Measurements from ENCODE around the gene C21orf58. TPM values are rescaled to one million over a fixed set of nuclear protein-coding genes. Genes with fewer than 3 reads are reported as not detected.

C21orf58 gene
- polyA plus RNA-seq, 1 of the 3 experiments (the other 2 are of a cell fraction) = 9.7 TPM

- WGBS (ENCODE audit: low lambda C conversion rate) = 98% methylated on average over 13 of the region's 33 CpGs
- no peaks in the 10 kb centered on the region for H3K27me3 ChIP-seq (ENCODE audit: insufficient read depth)
- H4K20me1 ChIP-seq (ENCODE audit: insufficient read depth) = no peaks in the 10 kb centered on the region
- H3K9me2 ChIP-seq = no peaks in the 10 kb centered on the region
- no peak overlapping the region for H3K4me2 ChIP-seq
- H3K27ac ChIP-seq (ENCODE audit: low read depth in 2 of 2, low read length in 1 of 2) = no peak overlapping the region
- no peak overlapping the region for H2AFZ ChIP-seq (ENCODE audit: low read depth)
- ChIA-PET CTCF (no interaction called here), POLR2A (no interaction called here)
- H3K4me1 ChIP-seq (ENCODE audit: control insufficient read depth in 1 of 2, insufficient read depth in 2 of 2, low read depth in 1 of 2, low read length in 1 of 2) = no peaks in the 10 kb centered on the region
- no peak overlapping the region for H3K9ac ChIP-seq
- H3F3A ChIP-seq (replicated peaks; ENCODE audit: insufficient read depth) = no peaks in the 10 kb centered on the region
- no peaks in the 10 kb centered on the region for H3K9me3 ChIP-seq
- no peaks in the 10 kb centered on the region for H3K79me2 ChIP-seq (ENCODE audit: insufficient read depth)
- peaks cover 13 to 65% of the 10 kb centered on the region in 2 experiments for H3K36me3 ChIP-seq (replicated peaks in 1 of 2; ENCODE audit: control insufficient read depth in 1 of 2, insufficient read depth in 2 of 2, low read length in 1 of 2)
- TF ChIP-seq USF2 (IDR thresholded peaks at IDR 0.05; ENCODE audit: borderline replicate concordance, low read depth, low read length) (no peak), ZBTB33 (IDR thresholded peaks at IDR 0.05; ENCODE audit: borderline replicate concordance, low read depth) (no peak), GATA2 (CRISPR knock-in tag; IDR thresholded peaks at IDR 0.05) (no peak), SMC3 (IDR thresholded peaks at IDR 0.05; ENCODE audit: low read depth, low read length) (no peak), RCOR1 (IDR thresholded peaks at IDR 0.05; ENCODE audit: low read length) (no peak), GABPA (IDR thresholded peaks at IDR 0.05; ENCODE audit: low read depth) (no peak), MAX (IDR thresholded peaks at IDR 0.05; ENCODE audit: low read depth) (no peak), RAD21 (IDR thresholded peaks at IDR 0.05; ENCODE audit: low read length) (no peak), NFIC (IDR thresholded peaks at IDR 0.05; ENCODE audit: borderline replicate concordance) (no peak), YY1 (IDR thresholded peaks at IDR 0.05; ENCODE audit: low read depth) (no peak), FOXM1 (IDR thresholded peaks at IDR 0.05; ENCODE audit: low read depth) (no peak), TEAD4 (IDR thresholded peaks at IDR 0.05; ENCODE audit: borderline replicate concordance, insufficient read depth) (no peak), JUND (IDR thresholded peaks at IDR 0.05) (no peak), CHD2 (IDR thresholded peaks at IDR 0.05; ENCODE audit: low read length, partially characterized antibody) (no peak), USF1 (IDR thresholded peaks at IDR 0.05; ENCODE audit: borderline replicate concordance, low read depth) (no peak), POLR2AphosphoS5 (IDR thresholded peaks at IDR 0.05; ENCODE audit: low read depth, low read length) (no peak)
- DNase-seq = no peak
- no peak overlapping the region for H3K4me3 ChIP-seq (ENCODE audit: low read depth in 2 of 2, low read length in 1 of 2)
Observed at GRCh38 chr21:46355161-46356004, 31.7 kb upstream of the C21orf58 start.
